ENCODE measurements around the gene KDM5A. TPM values are rescaled to one million over a fixed set of nuclear protein-coding genes. Genes with fewer than 3 reads are reported as not detected.
"Not testable (repeated sequence)": the region's sequence is repeated elsewhere in the genome, so short reads cannot be mapped to it uniquely, and the experiment has no call there.

The KDM5A gene
- 20.8 and 32.5 TPM in 2 replicates for total RNA-seq

DNA sequence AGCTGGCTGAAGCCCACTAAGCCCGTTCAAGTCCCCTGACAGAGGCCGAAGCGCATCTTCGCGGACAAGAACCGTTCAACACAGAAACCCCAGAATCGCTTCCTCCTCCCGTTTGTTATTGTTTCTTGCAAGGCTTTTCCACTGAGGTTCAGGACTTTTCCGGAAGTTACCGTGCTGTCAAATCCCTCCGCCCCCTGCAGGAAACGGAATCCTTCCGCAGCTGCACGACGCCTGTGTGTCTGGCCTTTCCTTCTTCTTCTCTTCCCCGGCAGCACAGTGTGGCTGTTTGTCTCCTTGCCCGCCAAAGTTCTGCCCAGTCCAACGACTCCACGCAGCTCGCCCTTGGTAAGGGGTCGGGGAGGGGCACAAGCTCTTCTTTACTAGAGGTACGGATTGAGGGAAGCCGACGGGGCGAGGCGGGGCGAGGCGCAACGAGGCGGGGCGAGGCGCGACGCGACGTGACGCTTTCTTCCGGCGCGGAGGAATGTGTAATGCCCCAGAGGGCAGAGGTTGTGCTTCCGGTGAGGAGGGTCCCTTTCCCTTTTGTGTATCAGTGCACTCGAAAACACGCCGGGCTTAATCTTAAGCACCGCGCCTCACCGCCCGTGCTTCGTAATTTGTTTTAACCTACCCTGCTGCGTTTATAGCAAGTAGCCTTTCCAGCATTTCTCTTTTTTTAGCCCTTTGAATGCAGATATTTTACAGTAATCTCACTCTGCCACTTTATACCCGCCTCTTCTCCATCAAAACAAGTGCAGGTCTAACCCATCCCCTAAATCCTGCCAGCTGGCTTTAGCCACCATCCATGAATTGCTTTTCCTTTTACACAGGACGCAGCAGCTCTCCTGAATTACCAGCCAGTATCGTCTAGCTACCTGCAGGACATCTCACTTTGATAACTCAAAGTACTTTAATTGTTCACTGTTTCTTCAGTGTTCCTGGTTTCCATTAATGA lies at the start of gene KDM5A:
Gene KDM5A (minus strand): TSS at position 179 of the 955 bp plus-strand sequence. CDS start 229 bp downstream, outside the sequence.
- peak within 1 kb of the TSS; percentile 77 for H3K4me3 ChIP-seq (ENCODE audit: low read depth, low read length)
- TF ChIP-seq, protein P1, sequence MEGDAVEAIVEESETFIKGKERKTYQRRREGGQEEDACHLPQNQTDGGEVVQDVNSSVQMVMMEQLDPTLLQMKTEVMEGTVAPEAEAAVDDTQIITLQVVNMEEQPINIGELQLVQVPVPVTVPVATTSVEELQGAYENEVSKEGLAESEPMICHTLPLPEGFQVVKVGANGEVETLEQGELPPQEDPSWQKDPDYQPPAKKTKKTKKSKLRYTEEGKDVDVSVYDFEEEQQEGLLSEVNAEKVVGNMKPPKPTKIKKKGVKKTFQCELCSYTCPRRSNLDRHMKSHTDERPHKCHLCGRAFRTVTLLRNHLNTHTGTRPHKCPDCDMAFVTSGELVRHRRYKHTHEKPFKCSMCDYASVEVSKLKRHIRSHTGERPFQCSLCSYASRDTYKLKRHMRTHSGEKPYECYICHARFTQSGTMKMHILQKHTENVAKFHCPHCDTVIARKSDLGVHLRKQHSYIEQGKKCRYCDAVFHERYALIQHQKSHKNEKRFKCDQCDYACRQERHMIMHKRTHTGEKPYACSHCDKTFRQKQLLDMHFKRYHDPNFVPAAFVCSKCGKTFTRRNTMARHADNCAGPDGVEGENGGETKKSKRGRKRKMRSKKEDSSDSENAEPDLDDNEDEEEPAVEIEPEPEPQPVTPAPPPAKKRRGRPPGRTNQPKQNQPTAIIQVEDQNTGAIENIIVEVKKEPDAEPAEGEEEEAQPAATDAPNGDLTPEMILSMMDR (conservative IDR thresholded peaks at IDR 0.05; ENCODE audit: low read depth, low read length) = no peak
- peak; percentile 74 for DNase-seq (ENCODE audit: low read depth)

DNA sequence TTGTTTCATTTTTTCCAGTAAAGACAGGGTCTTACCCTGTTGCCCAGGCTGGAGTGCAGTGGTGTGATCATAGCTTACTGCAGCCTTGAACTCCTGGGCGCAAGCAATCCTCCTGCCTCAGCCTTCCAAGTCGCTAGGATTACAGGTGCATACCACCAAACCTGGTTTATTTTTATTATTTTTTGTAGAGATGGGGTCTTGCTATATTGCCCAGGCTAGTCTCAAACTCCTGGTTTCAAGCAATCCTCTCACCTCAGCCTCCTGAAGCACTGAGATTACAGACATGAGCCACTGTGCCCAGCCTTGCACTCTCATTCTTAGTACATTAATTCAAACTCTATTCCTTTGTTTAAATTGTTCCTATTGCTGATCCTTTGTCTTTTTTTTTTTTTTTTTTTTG lies 46.6 kb upstream of the KDM5A start:
- not testable (repeated sequence) for DNase-seq (ENCODE audit: low read depth); H3K4me3 ChIP-seq (ENCODE audit: low read depth, low read length)

DNA sequence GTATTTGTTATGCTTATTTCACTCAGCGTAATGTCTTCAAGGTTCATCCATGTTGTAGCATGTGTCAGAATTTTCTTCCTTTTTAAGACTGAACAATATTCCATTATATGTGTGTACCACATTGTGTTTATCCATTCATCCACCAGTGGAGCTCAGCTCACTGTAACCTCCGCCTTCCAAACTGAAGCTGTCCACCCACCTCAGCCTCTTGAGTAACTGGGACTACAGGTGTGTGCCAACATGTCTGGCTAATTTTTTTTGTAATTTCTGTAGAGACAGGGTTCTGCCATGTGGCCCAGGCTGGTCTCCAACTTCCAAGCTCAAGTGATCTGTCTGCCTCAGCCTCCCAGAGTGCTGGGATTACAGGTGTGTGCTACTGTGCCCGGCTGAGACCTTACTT lies 33.4 kb upstream of the KDM5A start:
- DNase-seq (ENCODE audit: low read depth) = no peak
- TF ChIP-seq, protein P1 (conservative IDR thresholded peaks at IDR 0.05; ENCODE audit: low read depth, low read length) = no peak
- H3K4me3 ChIP-seq (ENCODE audit: low read depth, low read length) = no peak overlapping the region

DNA sequence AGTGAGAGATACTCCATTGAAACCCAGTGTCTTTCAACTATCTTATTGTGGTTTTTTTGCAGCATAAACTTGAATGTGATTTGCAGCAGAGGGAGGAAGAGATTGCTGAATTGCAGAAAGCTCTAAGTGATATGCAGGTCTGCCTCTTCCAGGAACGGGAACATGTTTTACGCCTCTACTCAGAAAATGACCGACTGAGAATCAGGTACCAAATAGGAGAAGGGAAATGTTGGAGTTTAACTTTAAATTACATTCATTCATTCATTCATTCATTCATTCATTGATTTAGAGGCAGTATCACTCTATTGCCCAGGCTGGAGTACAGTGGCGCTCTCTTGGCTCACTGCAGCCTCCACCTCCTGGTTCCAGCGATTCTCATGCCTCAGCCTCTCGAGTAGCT lies 29.3 kb upstream of the KDM5A start:
- no peak overlapping the region for H3K4me3 ChIP-seq (ENCODE audit: low read depth, low read length)
- TF ChIP-seq, protein P1 (conservative IDR thresholded peaks at IDR 0.05; ENCODE audit: low read depth, low read length) = no peak
- no peak for DNase-seq (ENCODE audit: low read depth)

DNA sequence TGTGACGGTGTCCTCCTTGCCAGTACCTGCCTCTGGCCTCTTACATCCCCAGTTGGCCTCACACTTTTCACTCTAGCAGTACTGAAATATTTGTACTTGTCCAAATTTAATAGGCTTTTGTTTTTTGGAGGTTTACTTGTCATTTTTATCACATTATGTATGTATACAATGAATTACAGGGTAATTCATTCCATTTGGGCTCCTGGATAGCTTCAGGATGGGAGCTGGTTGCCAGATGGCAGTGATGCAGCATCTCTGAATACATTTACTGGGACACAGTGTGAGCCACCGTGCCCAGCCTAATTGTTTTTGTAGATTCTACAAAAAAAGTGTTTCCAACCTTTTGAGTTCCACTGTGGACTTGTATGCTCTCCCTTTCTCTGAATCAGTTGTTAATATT lies 25.7 kb upstream of the KDM5A start:
- H3K4me3 ChIP-seq (ENCODE audit: low read depth, low read length) = no peak overlapping the region
- TF ChIP-seq, protein P1 (conservative IDR thresholded peaks at IDR 0.05; ENCODE audit: low read depth, low read length) = no peak
- DNase-seq (ENCODE audit: low read depth) = no peak

DNA sequence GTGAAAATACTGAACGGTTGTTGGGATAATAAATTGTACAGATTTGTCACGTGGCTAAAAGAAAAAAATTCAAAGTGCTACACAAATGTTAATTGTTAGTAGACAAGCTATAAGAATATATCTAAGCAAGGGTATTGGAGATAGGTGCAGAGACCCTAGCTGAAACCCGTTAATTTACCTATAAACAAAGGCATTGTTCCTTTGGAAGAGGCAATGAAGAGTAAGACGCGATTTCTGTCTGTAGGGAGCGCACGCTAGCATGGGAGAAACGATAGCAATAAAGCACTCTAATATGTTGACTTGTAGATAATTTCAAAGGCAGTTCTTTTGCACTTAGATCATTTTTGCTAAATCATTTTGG lies 12.9 kb upstream of the KDM5A start:
- TF ChIP-seq, protein P1 (conservative IDR thresholded peaks at IDR 0.05; ENCODE audit: low read depth, low read length) = peak; percentile 38
- no peak for DNase-seq (ENCODE audit: low read depth)
- peak overlapping the region; percentile 98 for H3K4me3 ChIP-seq (ENCODE audit: low read depth, low read length)

DNA sequence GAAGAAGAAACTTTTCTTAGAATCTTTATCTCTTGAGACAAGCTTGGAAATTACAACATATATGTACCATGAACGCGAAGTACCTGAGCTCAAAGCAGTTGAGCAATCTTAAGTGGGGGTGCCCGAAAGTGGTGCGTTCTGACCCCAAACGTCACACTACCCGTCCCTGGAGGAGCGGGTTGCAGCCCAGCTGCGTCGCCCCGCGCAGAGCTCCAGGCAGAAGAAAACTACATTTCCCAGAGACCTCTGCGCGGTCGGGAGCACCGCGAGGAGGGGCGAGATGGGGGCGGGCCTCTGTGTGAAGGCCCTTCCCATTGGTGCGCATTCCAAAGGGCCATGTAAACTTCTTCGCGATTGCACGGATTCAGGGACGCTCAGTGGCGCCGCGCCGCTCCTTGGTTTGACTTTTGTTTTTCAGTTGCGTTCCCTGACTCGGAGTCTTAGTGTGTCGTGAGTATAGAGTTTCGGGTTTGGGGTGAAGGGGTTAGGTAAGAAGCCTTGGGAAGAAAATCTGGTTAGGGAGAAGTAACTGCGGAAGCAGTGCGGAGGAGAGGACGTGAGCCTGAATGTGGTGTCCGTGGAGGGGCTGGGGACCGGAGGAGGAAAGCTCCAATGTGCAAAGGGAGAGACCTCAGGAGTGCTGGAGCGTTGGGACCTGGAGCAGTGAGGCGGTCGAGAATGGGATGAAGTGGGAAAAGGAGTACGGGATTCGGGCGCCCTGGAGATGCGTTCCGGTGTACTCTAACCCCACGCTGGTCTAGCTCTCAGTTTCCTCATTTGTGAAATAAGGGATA lies 12.3 kb upstream of the KDM5A start, which contains the start of gene CCDC77:
Gene CCDC77 (plus strand): TSS at position 410 of the 794 bp plus-strand sequence. CDS start 7,740 bp downstream, outside the sequence.
- H3K4me3 ChIP-seq (ENCODE audit: low read depth, low read length) = peak within 1 kb of the TSS; percentile 98
- TF ChIP-seq, protein P1 (conservative IDR thresholded peaks at IDR 0.05; ENCODE audit: low read depth, low read length) = no peak
- peak; percentile 56 for DNase-seq (ENCODE audit: low read depth)
